Colonic mucosa (tissue), 4 donors: ENCODE measurements around the gene CCL24. TPM values are rescaled to one million over a fixed set of nuclear protein-coding genes. Genes with fewer than 3 reads are reported as not detected.
A peak's percentile ranks its signal among the peaks of the same experiment; 100 is the strongest.
"Not testable (repeated sequence)": the region's sequence is repeated elsewhere in the genome, so short reads cannot be mapped to it uniquely, and the experiment has no call there.

ENCODE experiments used
- DNase-seq: peaks from one replicate; pipeline ENCODE4 v3.0.0-alpha.2; 2020
- H3K27ac ChIP-seq: fragments of 200-600 bp; one replicate; pipeline ENCODE4 v1.8.0; 2021
- H3K27me3 ChIP-seq: fragments of 200-600 bp; one replicate; pipeline ENCODE4 v1.8.0; 2021
- H3K36me3 ChIP-seq: fragments of 200-600 bp; one replicate; pipeline ENCODE4 v1.8.0; 2021
- H3K4me1 ChIP-seq: fragments of 200-600 bp; one replicate; pipeline ENCODE4 v1.8.0; 2021; ENCODE audit warnings: mild to moderate bottlenecking
- H3K4me3 ChIP-seq: fragments of 200-600 bp; one replicate; pipeline ENCODE4 v1.8.0; 2021
- H3K9ac ChIP-seq, 2 donors: one replicate each; pipeline ENCODE4 v1.7.0; 2013; ENCODE audit warnings: control low read depth in 2 of 2, low read depth in 2 of 2, low read length in 2 of 2
- H3K9me3 ChIP-seq: fragments of 200-600 bp; one replicate; pipeline ENCODE4 v1.8.0; 2021
- CTCF ChIP-seq: fragments of 200-600 bp; IDR thresholded peaks from one replicate; pipeline ENCODE4 v1.8.0; 2022; ENCODE audit warnings: antibody characterized with exemption, mild to moderate bottlenecking
- intact Hi-C: fragments of 100-400 bp; cut with DNase I; formaldehyde crosslinking; loops from one replicate; pipeline ENCODE4 v1.14.1; 2022
- total RNA-seq, 2 donors: library from RNA; stranded (reverse); fragmentation: NEBNext Ultra II Directional in 1 of 2; extraction: Animal tissue kit (Norgen Biotek cat#: 25700) in 1 of 2; gene quantifications; one replicate each; pipeline ENCODE4 v1.2.1, GENCODE V29; 2021
- donor health status: healthy.
- donor health status: DM: no; HTN: no; CAD: no.
- donor health status: DM: no; HTN: no; CAD: no.

CCL24 gene
- total RNA-seq, 2 donors from 2014 or later = 15.7 to 18.4 TPM

DNA sequence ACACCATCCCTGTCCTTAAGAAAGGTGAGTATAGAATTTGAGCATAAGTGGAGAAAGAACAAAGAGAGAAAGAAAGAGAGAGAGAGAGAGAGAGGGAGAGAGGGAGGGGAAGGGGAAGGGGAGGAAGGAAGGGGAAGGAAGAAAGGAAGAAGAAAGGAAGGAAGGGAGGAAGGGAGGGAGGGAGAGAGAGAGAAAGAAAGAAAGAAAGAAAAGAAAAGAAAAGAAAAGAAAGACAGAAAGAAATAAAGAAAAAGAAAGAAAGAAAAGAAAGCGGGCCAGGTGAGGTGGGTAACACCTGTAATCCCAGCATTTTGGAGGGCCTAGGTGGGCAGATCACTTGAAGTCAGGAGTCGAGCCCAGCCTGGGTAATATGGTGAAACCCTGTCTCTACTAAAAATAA lies 19.9 kb downstream of the CCL24 start:
- Histone ChIP-seq H3K9me3 (no peaks in the 10 kb centered on the region), H3K36me3 (no peaks in the 10 kb centered on the region), H3K27ac (no peak overlapping the region), H3K4me1 (no peaks in the 10 kb centered on the region), H3K4me3 (no peak overlapping the region), H3K9ac (no peak overlapping the region), H3K27me3 (no peaks in the 10 kb centered on the region)
- intact Hi-C loops = no loop called here
- TF ChIP-seq CTCF = no peak
- DNase-seq = no peak

GRCh38 chr7:75792567-75792966 lies 21.0 kb downstream of the CCL24 start:
- H3K4me3 ChIP-seq, H3K9me3 ChIP-seq, H3K36me3 ChIP-seq, H3K27ac ChIP-seq, H3K9ac ChIP-seq, intact Hi-C loops, H3K4me1 ChIP-seq, H3K27me3 ChIP-seq, DNase-seq: not testable (repeated sequence)

GRCh38 chr7:75789361-75789924 lies 24.2 kb downstream of the CCL24 start:
- H3K4me3 ChIP-seq = no peak overlapping the region
- no peaks in the 10 kb centered on the region for H3K36me3 ChIP-seq
- no peaks in the 10 kb centered on the region for H3K9me3 ChIP-seq
- no peak for TF ChIP-seq CTCF
- DNase-seq = no peak
- H3K27me3 ChIP-seq = no peaks in the 10 kb centered on the region
- intact Hi-C loops = no loop called here
- H3K4me1 ChIP-seq = no peaks in the 10 kb centered on the region
- H3K27ac ChIP-seq = no peak overlapping the region
- H3K9ac ChIP-seq = no peak overlapping the region

DNA sequence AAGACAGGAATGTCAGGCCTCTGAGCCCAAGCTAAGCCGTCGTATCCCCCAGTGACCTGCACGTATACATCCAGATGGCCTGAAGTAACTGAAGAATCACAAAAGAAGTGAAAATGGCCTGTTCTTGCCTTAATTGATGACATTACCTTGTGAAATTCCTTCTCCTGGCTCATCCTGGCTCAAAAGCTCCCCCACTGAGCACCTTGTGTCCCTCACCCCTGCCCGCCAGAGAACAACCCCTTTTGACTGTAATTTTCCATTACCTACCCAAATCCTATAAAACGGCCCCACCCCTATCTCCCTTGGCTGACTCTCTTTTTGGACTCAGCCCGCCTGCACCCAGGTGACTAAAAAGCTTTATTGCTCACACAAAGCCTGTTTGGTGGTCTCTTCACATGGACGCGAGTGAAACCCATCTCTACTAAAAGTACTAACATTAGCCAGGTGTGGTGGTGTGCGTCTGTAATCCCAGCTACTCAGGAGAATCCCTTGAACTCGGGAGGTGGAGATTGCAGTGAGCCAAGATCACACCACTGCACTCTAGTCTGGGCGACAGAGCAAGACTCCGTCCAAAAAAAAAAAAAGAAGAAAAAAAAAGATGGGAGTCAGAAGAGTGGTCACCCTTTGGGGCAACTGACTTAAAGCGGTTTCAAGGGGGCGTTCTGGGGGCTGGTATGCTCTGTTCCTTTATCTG lies 25.3 kb downstream of the CCL24 start:
- H3K4me3 ChIP-seq, H3K27ac ChIP-seq, H3K36me3 ChIP-seq, intact Hi-C loops, H3K4me1 ChIP-seq, H3K27me3 ChIP-seq, H3K9me3 ChIP-seq, DNase-seq, H3K9ac ChIP-seq: not testable (repeated sequence)

DNA sequence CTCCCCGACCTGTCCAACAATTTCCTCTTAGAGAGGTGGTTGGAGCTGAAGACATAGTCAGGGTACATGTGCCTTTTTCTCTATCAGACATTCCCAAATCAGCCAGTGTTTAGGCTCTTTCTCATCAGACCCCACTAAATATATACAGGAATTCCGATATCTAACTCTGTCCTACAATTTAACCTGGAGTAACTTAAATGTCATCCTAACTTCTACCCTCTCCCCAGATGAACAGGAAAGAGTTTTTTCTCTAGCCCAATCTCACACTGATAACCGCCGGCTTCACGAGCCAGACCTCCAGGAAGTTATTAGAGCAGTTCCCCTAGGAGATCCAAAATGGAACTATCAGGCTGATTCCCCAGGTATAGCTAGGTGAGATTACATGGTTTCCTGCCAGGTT lies 30.5 kb downstream of the CCL24 start:
- H3K36me3 ChIP-seq, H3K4me3 ChIP-seq, H3K9me3 ChIP-seq, intact Hi-C loops, H3K4me1 ChIP-seq, DNase-seq, H3K27ac ChIP-seq, H3K9ac ChIP-seq, H3K27me3 ChIP-seq: not testable (repeated sequence)

GRCh38 chr7:75780647-75781273 lies 32.8 kb downstream of the CCL24 start:
- H3K9ac ChIP-seq, H3K27ac ChIP-seq, H3K36me3 ChIP-seq, H3K27me3 ChIP-seq, H3K4me3 ChIP-seq, H3K4me1 ChIP-seq, intact Hi-C loops, H3K9me3 ChIP-seq: not testable (repeated sequence)
- DNase-seq = peak; percentile 50

GRCh38 chr7:75779516-75779915 lies 34.1 kb downstream of the CCL24 start:
- H3K36me3 ChIP-seq, H3K9me3 ChIP-seq, H3K27me3 ChIP-seq, intact Hi-C loops, DNase-seq, H3K27ac ChIP-seq, H3K4me1 ChIP-seq, H3K4me3 ChIP-seq, H3K9ac ChIP-seq: not testable (repeated sequence)

- H3K36me3 ChIP-seq, H3K4me3 ChIP-seq, H3K9ac ChIP-seq, H3K27me3 ChIP-seq, intact Hi-C loops, H3K27ac ChIP-seq, H3K9me3 ChIP-seq, H3K4me1 ChIP-seq: not testable (repeated sequence)
- DNase-seq = peak; percentile 25
Measured at GRCh38 chr7:75779035-75779434, 34.6 kb downstream of the CCL24 start.
